Measurements from ENCODE around the gene COL15A1.

- TF ChIP-seq CTCF (IDR thresholded peaks at IDR 0.05) (no peak), KAT7 (CRISPR knock-in tag; IDR thresholded peaks at IDR 0.05; ENCODE audit: borderline replicate concordance) (no peak), ATF2 (CRISPR knock-in tag; IDR thresholded peaks at IDR 0.05; ENCODE audit: borderline replicate concordance, low read depth) (no peak), MXD4 (CRISPR knock-in tag; IDR thresholded peaks at IDR 0.05; ENCODE audit: borderline replicate concordance) (no peak), FOXP1 (CRISPR knock-in tag; IDR thresholded peaks at IDR 0.05; ENCODE audit: borderline replicate concordance) (no peak), ATF3 (CRISPR knock-in tag; conservative IDR thresholded peaks at IDR 0.05) (no peak), CREB1 (CRISPR knock-in tag; IDR thresholded peaks at IDR 0.05) (no peak), SMAD4 (CRISPR knock-in tag; IDR thresholded peaks at IDR 0.05) (no peak), ELF4 (CRISPR knock-in tag; IDR thresholded peaks at IDR 0.05; ENCODE audit: low read depth) (no peak)
Observed at GRCh38 chr9:99040911-99041582, 97.3 kb downstream of the COL15A1 start.

Measured in WTC11 (cell line).